Lower leg skin (tissue), 3 donors: ENCODE measurements around the gene DNAH10.

Source experiments
- POLR2A ChIP-seq, 2 donors: fragments of 450-650 bp; IDR thresholded peaks; one replicate each; pipeline ENCODE4 v1.6.1; 2016 to 2017; ENCODE audit warnings: antibody characterized with exemption in 2 of 2, mild to moderate bottlenecking in 1 of 2, moderate library complexity in 1 of 2
- TF ChIP-seq, protein P1 (sequence below), 3 donors: fragments of 450-650 bp; IDR thresholded peaks; one replicate each; pipeline ENCODE4 v1.5.1; 2016; ENCODE audit warnings: antibody characterized with exemption in 3 of 3, mild to moderate bottlenecking in 3 of 3, moderate library complexity in 2 of 3

DNA sequence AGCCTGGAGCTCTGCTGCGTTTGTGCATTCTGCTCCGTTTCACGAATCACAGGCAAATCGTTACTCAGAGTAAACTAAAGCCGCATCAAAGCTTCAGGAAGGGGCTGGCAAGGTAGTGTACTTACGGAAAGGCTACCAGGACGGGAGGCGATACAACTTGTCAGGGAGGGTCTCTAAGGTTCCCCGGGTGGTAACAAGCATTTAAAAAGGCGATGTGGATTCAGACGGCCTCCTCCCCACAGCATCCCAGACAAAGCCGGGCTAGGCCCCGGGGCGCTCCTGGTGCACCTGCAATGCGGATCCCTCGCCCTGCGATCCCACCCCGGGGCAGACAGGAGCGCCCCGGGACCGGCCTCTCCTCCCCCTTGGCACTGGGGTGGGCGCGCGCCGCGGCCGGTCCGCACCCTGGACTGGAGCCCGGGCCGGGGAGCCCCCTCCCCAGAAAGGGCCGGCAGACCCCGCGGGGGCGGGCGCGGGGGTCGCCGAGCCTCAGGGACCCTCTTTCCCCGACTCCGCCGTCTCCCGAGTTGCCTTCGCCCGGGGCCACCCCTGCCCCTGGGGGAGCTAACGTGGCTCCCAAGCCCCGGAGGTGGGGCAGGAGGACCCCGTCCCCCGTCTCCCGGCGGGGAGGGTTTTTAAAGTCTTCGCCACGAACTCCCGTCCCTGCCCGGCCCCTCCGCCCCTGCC, 209.8 kb downstream of the DNAH10 start:
- TF ChIP-seq POLR2A (IDR thresholded peaks at IDR 0.05), result no peak
- TF ChIP-seq, protein P1, sequence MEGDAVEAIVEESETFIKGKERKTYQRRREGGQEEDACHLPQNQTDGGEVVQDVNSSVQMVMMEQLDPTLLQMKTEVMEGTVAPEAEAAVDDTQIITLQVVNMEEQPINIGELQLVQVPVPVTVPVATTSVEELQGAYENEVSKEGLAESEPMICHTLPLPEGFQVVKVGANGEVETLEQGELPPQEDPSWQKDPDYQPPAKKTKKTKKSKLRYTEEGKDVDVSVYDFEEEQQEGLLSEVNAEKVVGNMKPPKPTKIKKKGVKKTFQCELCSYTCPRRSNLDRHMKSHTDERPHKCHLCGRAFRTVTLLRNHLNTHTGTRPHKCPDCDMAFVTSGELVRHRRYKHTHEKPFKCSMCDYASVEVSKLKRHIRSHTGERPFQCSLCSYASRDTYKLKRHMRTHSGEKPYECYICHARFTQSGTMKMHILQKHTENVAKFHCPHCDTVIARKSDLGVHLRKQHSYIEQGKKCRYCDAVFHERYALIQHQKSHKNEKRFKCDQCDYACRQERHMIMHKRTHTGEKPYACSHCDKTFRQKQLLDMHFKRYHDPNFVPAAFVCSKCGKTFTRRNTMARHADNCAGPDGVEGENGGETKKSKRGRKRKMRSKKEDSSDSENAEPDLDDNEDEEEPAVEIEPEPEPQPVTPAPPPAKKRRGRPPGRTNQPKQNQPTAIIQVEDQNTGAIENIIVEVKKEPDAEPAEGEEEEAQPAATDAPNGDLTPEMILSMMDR (IDR thresholded peaks at IDR 0.05), result no peak
